Activated T-helper 1 cell treated with Interleukin-2 at 50 U/mL for 16 hours (primary cell): ENCODE results near the gene MMS19.
"Not testable (repeated sequence)": the region's sequence is repeated elsewhere in the genome, so short reads cannot be mapped to it uniquely, and the experiment has no call there.

ENCODE experiments used
- DNase-seq: peaks from one replicate; pipeline ENCODE4 v3.0.0-alpha.2; 2020; ENCODE audit warnings: low read depth

The MMS19 gene

DNA sequence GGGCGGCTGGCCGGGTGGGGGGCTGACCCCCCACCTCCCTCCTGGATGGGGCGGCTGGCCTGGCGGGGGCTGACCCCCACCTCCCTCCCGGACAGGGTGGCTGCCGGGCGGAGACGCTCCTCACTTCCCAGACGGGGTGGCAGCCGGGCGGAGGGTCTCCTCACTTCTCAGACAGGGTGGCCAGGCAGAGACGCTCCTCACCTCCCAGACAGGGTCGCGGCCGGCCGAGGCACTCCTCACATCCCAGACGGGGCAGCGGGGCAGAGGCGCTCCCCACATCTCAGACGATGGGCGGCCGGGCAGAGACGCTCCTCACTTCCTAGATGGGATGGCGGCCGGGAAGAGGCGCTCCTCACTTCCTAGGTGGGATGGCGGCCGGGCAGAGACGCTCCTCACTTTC, 30.7 kb upstream of the MMS19 start:
- DNase-seq = not testable (repeated sequence)

GRCh38 chr10:97525683-97526110, 27.5 kb upstream of the MMS19 start:
- DNase-seq = no peak

- no peak for DNase-seq
Measured at GRCh38 chr10:97525086-97525485, 26.9 kb upstream of the MMS19 start.

DNA sequence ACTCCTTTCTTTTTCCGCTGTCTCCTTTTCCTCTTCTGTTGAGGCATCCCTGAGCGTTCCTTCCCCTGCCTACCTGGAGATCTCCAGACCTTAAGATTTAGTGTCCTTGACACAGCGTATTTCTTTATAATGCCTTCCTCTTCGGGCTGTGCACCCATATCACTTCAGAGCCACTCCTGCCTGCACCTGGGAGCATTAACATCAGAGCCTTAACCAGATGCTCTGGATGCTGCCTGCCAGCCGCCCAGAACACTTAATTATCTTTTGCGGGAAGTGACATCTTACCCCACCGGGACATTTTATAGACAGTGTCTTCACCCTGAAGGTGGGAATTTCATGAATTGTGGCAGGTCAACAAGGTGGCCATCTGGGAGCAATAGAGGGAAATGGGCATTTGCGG, 24.7 kb upstream of the MMS19 start:
- DNase-seq = no peak

GRCh38 chr10:97522071-97522470, 23.8 kb upstream of the MMS19 start:
- no peak for DNase-seq

DNA sequence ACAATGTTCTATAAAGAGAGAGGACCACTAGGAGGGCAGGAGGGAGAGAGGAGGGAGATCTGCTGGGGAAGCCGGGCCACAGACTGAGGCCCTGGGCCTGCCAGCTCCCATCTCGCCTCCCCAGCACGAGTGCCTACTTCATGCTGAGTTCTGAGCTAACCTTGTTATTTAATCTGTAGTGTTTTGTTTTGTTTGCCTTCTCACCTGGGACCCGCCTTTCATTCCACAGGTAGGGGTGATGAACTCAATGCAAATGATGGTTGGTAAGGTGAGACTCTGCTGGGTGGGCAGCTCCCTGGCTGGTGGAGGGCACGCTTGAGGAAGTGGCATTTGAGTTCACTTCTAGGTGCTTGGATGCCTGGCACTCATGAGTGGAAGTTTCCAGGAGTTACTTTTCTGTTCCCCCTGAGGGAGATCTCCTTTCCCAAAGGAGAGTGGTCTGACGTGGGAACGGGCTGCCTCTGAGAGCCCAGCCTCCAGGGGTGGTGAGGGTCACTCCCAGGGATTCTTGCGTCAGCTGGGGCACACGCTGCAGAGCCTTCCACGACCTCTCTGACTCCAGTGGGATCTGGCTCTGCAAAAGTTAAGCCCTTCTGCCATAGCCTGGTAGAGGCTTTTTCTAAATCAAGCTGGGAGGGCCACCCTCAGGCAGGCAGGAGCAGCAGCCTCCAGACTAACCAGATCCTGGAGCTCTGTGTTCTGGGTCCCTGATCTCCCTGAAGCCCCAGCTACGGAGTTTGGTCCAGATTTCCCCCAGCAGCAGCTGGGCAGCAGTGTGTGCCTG, 22.9 kb upstream of the MMS19 start:
- no peak for DNase-seq

GRCh38 chr10:97520520-97520919, 22.3 kb upstream of the MMS19 start:
- no peak for DNase-seq

- no peak for DNase-seq
Measured at GRCh38 chr10:97519342-97519741, 21.1 kb upstream of the MMS19 start.

DNA sequence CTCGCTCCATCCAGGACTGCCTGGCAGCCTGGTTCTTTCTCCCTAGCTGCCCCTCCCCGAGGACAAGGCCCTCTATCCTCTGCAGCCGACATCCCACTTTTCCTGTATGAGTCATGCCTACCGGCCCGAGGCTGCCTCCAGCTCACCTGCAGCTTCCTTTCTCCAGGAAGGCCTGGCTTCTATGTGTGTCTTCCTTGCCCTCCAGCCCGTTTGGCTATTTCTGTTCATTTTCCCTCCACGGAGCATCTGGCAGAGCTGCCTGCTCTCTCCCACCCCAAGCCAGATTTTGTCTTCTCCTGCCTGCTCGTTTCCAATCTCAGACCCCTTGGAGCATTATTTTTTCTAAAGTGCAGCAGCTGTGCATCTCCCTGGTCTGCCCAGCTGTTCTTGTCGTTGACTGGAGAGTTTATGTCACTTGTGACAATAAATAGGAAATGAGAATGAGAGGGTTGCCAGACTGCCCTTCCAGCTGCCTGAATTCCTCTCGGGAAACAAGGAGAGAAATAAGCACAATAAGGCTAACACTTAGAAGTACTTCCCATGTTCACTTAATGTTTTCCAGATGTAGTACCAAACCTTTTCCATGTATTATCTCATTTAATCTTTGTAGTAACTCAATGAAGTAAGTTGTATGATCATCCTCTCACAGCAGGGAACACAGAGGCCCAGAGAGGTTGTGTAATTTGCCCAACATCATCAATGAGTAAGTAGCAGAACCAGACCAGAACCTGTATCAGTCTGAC, 20.2 kb upstream of the MMS19 start:
- no peak for DNase-seq

DNA sequence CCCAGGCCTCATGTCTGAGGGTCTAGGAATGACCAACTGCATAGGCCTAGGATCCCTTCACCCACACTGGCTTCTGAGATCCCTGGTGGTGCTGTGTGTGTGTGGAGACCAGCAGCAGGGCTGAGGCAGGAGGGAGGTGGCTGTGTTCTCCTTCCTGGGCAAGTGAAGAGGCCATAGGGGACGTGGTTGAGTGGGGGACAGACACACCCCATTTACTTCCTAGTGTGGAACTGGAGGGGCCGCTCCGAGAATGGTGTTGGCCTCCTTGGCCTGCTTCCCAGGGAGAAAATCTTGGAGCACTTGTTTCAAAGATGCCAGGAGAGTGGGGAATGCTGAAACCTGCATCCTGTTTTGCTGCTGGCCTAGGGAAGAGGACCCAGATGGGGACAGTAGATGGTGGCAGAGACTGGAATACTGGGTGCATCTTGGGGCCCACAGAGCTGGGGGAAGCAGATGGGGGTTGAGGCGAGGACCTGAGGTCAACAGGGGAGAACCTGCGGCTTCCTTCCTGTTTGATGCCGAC, 19.6 kb upstream of the MMS19 start:
- DNase-seq = no peak

DNA sequence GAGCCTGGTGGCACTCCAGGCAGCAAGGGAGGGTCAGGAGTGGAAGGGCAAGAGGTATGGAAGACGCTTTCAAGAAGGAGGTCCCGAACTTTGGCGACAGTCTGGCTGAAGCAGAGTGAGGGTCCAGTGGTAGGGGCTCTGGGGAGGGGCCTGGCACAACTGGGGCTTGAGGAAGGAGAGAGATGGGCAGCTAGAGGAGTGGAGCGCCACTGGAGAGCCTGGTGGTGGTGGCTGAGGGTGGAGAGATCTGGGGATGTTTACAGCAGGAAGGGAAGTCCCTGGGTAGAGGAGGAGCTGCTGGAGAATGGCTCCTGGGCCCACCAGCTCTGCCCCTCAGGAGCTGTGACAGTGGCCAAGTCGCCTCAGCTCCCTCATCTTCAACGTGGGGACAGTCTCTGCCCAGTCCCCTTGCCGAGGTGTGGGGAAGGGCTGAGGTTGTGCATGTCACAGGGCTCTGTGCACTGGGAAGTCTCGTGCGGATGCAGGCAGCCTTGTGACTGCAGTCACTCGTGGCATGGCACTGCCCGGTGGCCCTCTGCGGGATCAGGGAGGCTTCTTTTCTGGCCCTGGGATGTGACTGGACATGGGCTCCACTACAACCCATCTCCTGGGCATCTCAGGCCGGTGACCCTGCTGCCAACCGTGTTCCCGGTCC, 19.0 kb upstream of the MMS19 start:
- no peak for DNase-seq

GRCh38 chr10:97515271-97515978, 17.2 kb upstream of the MMS19 start:
- DNase-seq = no peak

- DNase-seq = no peak
Measured at GRCh38 chr10:97514344-97514743, 16.1 kb upstream of the MMS19 start.

DNA sequence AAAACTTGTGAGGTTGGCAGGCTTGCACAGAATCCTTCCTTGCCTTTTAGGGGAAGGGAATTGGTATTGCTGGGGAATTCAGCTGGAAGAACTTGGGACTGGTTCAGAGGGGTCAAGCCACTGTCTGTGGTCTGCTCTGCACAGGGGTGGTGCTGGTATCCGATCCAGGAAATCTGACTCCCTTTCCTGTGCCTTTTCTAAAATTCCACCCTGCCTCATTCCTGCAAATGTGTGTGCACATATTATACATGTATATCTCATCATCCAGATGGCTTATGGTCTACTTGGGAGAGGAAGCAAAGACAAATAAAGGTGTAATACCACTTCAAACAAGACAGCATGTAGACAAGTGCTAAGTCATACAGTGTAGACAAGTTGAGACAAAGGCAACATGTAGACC, 14.8 kb upstream of the MMS19 start:
- no peak for DNase-seq

DNA sequence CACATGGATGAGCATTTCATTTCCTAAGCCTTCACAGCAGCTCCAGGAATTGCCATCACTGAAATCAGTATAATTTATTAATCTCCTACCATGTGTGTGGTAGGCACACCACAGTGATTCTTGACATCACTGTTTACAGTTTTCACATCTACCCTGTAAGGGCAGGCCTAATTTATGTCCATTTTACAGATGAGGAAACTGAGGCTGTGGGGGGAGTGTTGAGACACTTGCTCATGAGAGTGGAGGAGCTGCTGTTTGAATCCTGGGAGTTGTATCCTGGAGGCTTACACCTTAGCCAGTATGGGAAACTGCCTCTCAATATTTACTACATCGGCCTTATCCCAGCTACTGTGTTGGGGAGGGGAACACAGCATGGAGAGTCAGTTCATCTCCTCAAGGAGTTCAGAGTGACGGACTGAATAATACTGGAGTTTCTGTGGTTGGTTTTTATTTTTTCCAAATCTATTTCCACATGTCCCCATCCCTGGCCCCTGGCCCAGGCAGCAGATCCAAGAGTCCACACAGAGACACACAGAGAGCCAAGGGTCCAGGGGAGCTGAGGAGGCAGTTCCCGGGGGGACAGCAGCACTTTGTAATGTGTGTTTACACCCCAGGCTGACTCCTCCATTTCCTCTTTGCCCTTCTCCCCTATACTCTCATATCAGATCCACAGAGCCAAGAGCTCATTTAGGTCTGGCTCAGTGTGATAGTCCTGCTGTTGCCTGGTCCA, 13.7 kb upstream of the MMS19 start:
- no peak for DNase-seq

GRCh38 chr10:97510686-97511085, 12.5 kb upstream of the MMS19 start:
- DNase-seq = no peak

GRCh38 chr10:97509120-97509680, 11.0 kb upstream of the MMS19 start:
- DNase-seq = no peak

DNA sequence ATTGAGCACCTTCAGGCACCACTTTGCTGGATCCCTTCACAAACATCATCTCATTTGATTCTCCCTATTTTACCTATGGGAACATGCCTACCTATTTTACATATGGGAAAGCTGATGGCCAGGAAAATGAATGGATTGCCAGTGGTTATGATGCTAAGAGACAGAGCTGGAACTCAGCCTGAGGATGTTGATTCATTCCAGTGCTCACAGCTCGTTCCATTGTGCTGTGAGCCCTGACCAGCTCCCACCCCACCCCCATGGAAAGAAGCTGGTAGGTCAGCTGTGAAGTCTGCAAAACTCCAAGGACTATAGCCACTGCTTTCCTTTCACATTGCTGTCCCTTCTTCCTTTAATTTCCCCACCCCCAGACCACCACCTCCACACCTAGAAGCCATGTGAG, 10.1 kb upstream of the MMS19 start:
- DNase-seq = no peak

DNA sequence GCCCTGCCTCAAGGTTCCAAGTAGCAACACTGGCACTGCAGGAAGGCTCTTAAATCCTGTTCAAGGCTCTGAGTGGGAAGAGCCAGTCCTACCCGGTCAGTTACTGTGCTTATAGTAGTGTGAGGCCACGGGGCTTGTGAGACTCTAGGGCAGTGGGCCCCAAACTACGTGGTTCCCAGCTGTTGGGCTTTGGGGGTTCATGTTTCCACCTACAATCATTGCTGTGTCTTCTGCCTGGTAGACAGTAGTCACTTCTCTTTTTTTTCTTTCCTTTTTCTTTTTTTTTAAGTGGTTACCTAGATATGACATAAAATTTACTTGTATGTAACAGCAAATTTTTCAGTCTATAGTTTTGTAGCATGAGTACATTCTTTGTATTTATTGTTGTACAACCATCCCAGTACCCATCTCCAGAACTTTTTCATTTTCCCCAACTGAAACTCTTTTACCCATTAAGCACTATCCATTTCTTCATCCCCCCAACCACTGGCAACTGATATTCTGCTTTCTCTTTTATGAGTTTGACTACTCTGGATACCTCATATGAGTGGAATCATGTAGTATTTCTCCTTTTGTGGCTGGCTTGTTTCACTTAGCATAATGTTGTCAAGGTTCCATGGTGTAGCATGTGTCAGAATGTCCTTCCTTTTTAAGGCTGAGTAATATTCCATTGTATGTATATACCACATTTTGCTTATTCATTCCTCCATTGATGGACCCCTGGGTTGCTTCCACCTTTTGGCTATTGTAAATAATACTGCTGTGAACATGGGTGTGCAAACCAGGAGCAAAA, 8.2 kb upstream of the MMS19 start:
- no peak for DNase-seq

- DNase-seq = no peak
Measured at GRCh38 chr10:97505152-97505551, 6.9 kb upstream of the MMS19 start.
